ENCODE measurements around the gene NPLOC4.
A peak's percentile ranks its signal among the peaks of the same experiment; 100 is the strongest.

Gene NPLOC4

GRCh38 chr17:81529437-81529803 is 107.5 kb downstream of the NPLOC4 start:
- no peak for DNase-seq

- no peak for DNase-seq
Observed at GRCh38 chr17:81528651-81529436, 108.1 kb downstream of the NPLOC4 start.

GRCh38 chr17:81528384-81528650 is 108.6 kb downstream of the NPLOC4 start:
- DNase-seq = no peak

GRCh38 chr17:81527591-81528383 is 109.1 kb downstream of the NPLOC4 start, which contains the start of gene FSCN2:
FSCN2 (plus strand) TSS chr17:81528377; CDS start chr17:81528532, 155 bp downstream.
- DNase-seq = no peak

- no peak for DNase-seq
Observed at GRCh38 chr17:81526662-81527571, 110.0 kb downstream of the NPLOC4 start.

GRCh38 chr17:81524865-81525159 is 112.1 kb downstream of the NPLOC4 start:
- DNase-seq = no peak

- no peak for DNase-seq
Observed at GRCh38 chr17:81524039-81524864, 112.7 kb downstream of the NPLOC4 start.

GRCh38 chr17:81523402-81524038 is 113.4 kb downstream of the NPLOC4 start:
- DNase-seq = no peak

- DNase-seq = peak; percentile 46
Observed at GRCh38 chr17:81522491-81523401, 114.2 kb downstream of the NPLOC4 start.

- DNase-seq = no peak
Observed at GRCh38 chr17:81520021-81520901, 116.7 kb downstream of the NPLOC4 start.

- DNase-seq = no peak
Observed at GRCh38 chr17:81519284-81520020, 117.5 kb downstream of the NPLOC4 start.

GRCh38 chr17:81518785-81519283 is 118.1 kb downstream of the NPLOC4 start:
- DNase-seq = no peak

GRCh38 chr17:81518113-81518784 is 118.7 kb downstream of the NPLOC4 start:
- DNase-seq = no peak

GRCh38 chr17:81517339-81518112 is 119.4 kb downstream of the NPLOC4 start:
- no peak for DNase-seq

- no peak for DNase-seq
Observed at GRCh38 chr17:81517009-81517338, 119.9 kb downstream of the NPLOC4 start.

- no peak for DNase-seq
Observed at GRCh38 chr17:81516439-81516838, 120.5 kb downstream of the NPLOC4 start.

- DNase-seq = no peak
Observed at GRCh38 chr17:81515530-81516041, 121.3 kb downstream of the NPLOC4 start.
